ENCODE measurements around the gene KRTAP10-7. TPM values are rescaled to one million over a fixed set of nuclear protein-coding genes. Genes with fewer than 3 reads are reported as not detected.
"Not testable (repeated sequence)": the region's sequence is repeated elsewhere in the genome, so short reads cannot be mapped to it uniquely, and the experiment has no call there.

The KRTAP10-7 gene
- total RNA-seq, 1 donor from 2014 or later: not detected

- TF ChIP-seq CTCF (conservative IDR thresholded peaks at IDR 0.05; ENCODE audit: low read depth, low read length): no peak
- H3K4me3 ChIP-seq (ENCODE audit: low read depth, low read length): no peak overlapping the region
- DNase-seq (ENCODE audit: low read depth): no peak
Observed at GRCh38 chr21:44619886-44620285, 19.5 kb downstream of the KRTAP10-7 start.

DNA sequence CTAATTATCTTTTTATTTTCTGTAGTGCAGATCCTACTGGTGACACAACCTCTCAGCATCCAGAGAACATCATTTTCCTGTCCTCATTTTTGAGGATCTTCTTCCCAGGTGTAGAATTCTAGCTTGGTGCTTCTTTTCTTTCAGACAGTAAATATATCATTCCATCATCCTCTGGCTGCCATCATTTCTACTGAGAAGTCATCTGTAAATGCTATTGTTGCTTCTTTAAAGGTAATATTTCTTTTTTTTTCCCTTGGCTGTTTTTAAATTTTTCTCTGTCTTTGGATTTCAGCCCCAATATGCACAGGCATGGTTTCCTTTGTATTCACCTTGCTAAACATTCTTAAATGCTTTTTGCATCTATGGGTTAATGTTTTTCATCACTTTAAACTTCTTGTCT lies 23.2 kb downstream of the KRTAP10-7 start:
- no peak overlapping the region for H3K4me3 ChIP-seq (ENCODE audit: low read depth, low read length)
- DNase-seq (ENCODE audit: low read depth): no peak
- no peak for TF ChIP-seq CTCF (conservative IDR thresholded peaks at IDR 0.05; ENCODE audit: low read depth, low read length)

DNA sequence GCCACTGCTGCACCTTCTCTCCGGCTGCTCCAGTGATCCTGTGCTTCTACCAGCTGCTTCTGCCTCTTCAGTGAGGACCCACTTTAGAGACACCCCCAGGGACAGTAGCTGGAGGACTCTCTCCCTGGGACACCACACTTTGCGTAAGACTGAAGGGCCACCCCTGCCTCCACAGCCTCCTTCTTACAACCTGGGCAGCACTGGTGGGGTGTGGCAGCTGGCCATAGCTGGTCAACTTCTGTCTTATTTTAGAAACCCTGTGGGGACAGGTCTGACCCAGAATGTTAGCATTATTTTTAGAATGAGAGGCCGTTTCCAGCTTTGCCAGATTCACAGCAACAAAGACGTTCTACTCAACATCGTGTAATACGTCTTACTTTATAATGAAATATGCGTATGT lies 25.4 kb downstream of the KRTAP10-7 start:
- no peak for DNase-seq (ENCODE audit: low read depth)
- no peak for TF ChIP-seq CTCF (conservative IDR thresholded peaks at IDR 0.05; ENCODE audit: low read depth, low read length)
- no peak overlapping the region for H3K4me3 ChIP-seq (ENCODE audit: low read depth, low read length)

DNA sequence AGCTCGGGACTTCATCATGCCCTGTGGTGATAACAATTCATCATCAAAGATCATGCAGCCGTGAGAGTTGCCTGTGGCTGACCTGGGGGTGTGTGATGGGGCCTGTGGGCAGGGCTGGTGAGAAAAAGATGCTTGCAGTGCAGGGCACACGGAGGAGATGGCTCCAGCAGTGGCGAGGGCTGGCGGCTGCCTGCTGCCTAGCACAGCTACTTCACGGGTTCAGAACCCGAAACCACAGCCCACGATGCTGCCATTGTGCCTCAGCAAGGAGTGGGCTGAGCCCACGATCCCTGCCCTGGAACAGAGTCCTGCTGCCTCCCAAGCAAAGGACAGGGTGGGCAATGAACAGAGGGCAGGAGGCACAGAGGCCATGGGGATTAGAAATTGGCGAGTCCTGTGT lies 25.9 kb downstream of the KRTAP10-7 start:
- no peak for DNase-seq (ENCODE audit: low read depth)
- no peak overlapping the region for H3K4me3 ChIP-seq (ENCODE audit: low read depth, low read length)
- no peak for TF ChIP-seq CTCF (conservative IDR thresholded peaks at IDR 0.05; ENCODE audit: low read depth, low read length)

- H3K4me3 ChIP-seq (ENCODE audit: low read depth, low read length): no peak within 1 kb of the TSS
- DNase-seq (ENCODE audit: low read depth): no peak
- TF ChIP-seq CTCF (conservative IDR thresholded peaks at IDR 0.05; ENCODE audit: low read depth, low read length): no peak
Observed at GRCh38 chr21:44626673-44627143, 26.3 kb downstream of the KRTAP10-7 start, which contains the start of gene KRTAP10-9. KRTAP10-9 (plus strand) TSS chr21:44627093; CDS start chr21:44627172, 79 bp downstream.

DNA sequence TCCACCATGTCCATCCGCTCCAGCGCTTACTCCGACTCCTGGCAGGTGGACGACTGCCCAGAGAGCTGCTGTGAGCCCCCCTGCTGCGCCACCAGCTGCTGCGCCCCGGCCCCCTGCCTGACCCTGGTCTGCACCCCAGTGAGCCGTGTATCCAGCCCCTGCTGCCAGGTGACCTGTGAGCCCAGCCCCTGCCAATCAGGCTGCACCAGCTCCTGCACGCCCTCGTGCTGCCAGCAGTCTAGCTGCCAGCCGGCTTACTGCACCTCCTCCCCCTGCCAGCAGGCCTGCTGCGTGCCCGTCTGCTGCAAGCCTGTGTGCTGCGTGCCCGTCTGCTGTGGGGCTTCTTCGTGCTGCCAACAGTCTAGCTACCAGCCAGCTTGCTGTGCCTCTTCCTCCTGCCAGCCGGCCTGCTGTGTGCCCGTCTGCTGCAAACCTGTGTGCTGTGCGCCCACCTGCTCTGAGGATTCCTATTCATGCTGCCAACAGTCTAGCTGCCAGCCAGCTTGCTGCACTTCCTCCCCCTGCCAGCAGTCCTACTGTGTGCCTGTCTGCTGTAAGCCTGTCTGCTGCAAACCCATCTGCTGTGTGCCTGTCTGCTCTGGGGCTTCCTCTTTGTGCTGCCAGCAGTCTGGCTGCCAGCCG lies 26.9 kb downstream of the KRTAP10-7 start:
- not testable (repeated sequence) for DNase-seq (ENCODE audit: low read depth); H3K4me3 ChIP-seq (ENCODE audit: low read depth, low read length)

DNA sequence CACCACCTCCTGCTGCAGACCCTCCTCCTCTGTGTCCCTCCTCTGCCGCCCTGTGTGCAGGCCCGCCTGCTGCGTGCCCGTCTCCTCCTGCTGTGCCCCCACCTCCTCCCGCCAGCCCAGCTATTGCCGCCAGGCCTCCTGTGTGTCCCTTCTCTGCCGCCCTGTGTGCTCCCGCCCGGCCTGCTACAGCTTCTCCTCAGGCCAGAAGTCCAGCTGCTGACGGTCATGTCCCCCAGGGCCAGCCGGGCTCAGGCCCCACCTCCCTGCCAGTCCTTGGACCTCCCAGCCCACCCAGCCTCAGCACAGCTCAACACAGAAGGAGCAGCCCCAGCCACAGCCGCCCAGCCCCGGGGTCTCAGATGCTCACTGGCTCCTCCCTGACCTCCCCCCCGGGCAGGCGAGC lies 27.4 kb downstream of the KRTAP10-7 start:
- not testable (repeated sequence) for DNase-seq (ENCODE audit: low read depth); H3K4me3 ChIP-seq (ENCODE audit: low read depth, low read length)

- no peak for DNase-seq (ENCODE audit: low read depth)
- no peak overlapping the region for H3K4me3 ChIP-seq (ENCODE audit: low read depth, low read length)
- TF ChIP-seq CTCF (conservative IDR thresholded peaks at IDR 0.05; ENCODE audit: low read depth, low read length): no peak
Observed at GRCh38 chr21:44628707-44629391, 28.5 kb downstream of the KRTAP10-7 start.
